Skeletal muscle tissue (tissue), 4 donors: Measurements from ENCODE around the gene TFF2. TPM values are rescaled to one million over a fixed set of nuclear protein-coding genes. Genes with fewer than 3 reads are reported as not detected.

Experiments
- H3K27ac ChIP-seq: one replicate; pipeline ENCODE4 v1.7.0; 2013; ENCODE audit warnings: mild to moderate bottlenecking, low read depth, low read length, inconsistent platforms
- H3K27me3 ChIP-seq, 3 donors: one replicate each; pipeline ENCODE4 v1.7.0; 2013; ENCODE audit warnings: low read length in 3 of 3; ENCODE audit not compliant: control insufficient read depth in 3 of 3, insufficient read depth in 3 of 3
- H3K36me3 ChIP-seq, 3 donors: one replicate each; pipeline ENCODE4 v1.7.0; 2013; ENCODE audit warnings: low read length in 3 of 3; ENCODE audit not compliant: control insufficient read depth in 3 of 3, insufficient read depth in 3 of 3
- H3K4me1 ChIP-seq, 3 donors: one replicate each; pipeline ENCODE4 v1.7.0; 2013; ENCODE audit warnings: low read length in 3 of 3, mild to moderate bottlenecking in 3 of 3; ENCODE audit not compliant: control insufficient read depth in 3 of 3, insufficient read depth in 3 of 3
- H3K4me3 ChIP-seq, 3 donors: one replicate each; pipeline ENCODE4 v1.7.0; 2013; ENCODE audit warnings: low read length in 3 of 3
- H3K9ac ChIP-seq, 3 donors: one replicate each; pipeline ENCODE4 v1.7.0; 2013; ENCODE audit warnings: low read length in 3 of 3, mild to moderate bottlenecking in 3 of 3, moderate library complexity in 2 of 3, low read depth in 1 of 3
- H3K9me3 ChIP-seq, 3 donors: one replicate each; pipeline ENCODE4 v1.7.0; 2013; ENCODE audit warnings: low read length in 3 of 3; ENCODE audit not compliant: control insufficient read depth in 3 of 3
- total RNA-seq: library from RNA; depleted of rRNA; stranded (reverse); fragments of >200 nt; gene quantifications from one replicate; pipeline ENCODE4 v1.2.3, GENCODE V29; 2014
- donor health status: Osteomylitis.

TFF2 gene
- total RNA-seq, 1 donor from 2014 or later: not detected

DNA sequence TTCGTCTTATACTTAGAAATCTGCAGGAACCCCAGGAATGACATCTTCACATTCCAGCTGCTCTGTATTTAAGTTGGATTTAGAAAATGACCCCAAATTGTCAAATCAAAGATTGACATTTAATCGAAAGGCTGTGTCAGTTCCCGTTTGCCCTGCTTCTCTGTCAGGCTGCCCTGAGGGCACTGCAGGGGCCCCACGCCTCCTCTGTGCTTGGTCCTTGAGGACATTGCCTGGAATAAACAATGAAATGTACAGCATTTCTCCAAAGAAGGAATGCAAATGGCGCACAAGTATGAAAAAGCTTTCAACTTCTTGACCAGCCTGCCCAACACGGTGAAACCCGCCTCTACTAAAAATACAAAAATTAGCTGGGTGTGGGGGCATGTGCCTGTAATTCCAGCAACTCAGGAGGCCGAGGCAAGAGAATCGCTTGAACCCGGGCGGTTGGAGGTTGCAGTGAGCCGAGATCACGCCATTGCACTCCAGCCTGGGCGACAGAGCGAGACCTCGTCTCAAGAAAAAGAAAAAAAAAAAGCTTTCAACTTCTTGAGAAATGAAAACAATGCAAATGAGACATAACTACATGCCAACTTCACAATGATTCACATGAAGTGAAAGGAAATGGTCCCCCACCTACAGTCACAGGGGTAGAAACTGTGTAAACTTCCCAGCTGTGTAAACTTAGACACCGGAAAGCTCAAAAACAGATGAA, 42.1 kb upstream of the TFF2 start:
- Histone ChIP-seq H3K36me3 (no peaks in the 10 kb centered on the region), H3K27ac (no peak overlapping the region), H3K27me3 (peaks cover 11 to 19% (median 17%) of the 10 kb centered on the region in 3 donors), H3K9me3 (no peaks in the 10 kb centered on the region), H3K4me1 (no peaks in the 10 kb centered on the region), H3K4me3 (no peak overlapping the region), H3K9ac (no peak overlapping the region)

DNA sequence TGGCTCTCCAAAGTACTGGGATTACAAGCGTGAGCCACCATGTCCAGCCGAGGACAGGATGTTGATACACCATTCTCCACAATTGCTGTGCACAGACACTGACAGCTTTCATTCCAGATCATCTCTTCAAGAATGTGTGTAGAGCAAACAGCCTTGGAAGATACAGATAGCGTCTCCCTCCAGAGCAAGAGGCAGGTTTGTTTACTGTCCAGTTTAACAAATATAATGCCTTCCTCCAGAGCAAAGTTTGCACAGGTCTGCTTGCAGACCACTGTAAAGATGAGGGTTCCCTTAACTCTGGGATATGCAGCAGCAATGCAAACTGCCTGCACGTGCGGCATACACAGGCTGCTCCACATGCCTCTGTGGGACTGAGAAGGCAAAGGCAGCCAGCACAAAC, 40.5 kb upstream of the TFF2 start:
- H3K27me3 ChIP-seq: peaks cover 11 to 25% (median 23%) of the 10 kb centered on the region in 3 donors
- H3K9me3 ChIP-seq: no peaks in the 10 kb centered on the region
- no peaks in the 10 kb centered on the region for H3K36me3 ChIP-seq
- no peak overlapping the region for H3K4me3 ChIP-seq
- H3K9ac ChIP-seq: no peak overlapping the region
- H3K27ac ChIP-seq: no peak overlapping the region
- H3K4me1 ChIP-seq: no peaks in the 10 kb centered on the region

DNA sequence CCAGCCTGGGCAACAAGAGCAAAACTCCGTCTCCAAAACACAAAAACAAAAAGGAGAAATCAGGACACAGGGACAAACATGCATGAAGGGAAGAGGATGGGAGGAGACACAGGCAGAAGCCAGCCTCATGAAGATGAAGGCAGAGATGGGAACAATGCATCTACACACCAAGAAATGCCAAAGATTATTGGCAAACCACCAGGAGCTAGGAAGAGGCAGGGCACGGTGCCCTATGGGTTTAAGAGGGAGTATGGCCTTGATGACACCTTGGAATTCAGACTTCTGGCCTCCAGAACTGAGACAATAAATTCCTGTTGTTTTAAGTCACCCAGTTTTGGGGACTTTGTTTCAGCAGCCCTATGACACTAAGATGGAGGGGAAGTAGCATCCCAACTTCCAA, 39.9 kb upstream of the TFF2 start:
- Histone ChIP-seq H3K36me3 (no peaks in the 10 kb centered on the region), H3K9ac (no peak overlapping the region), H3K27me3 (peaks cover 11 to 29% (median 29%) of the 10 kb centered on the region in 3 donors), H3K27ac (no peak overlapping the region), H3K4me1 (no peaks in the 10 kb centered on the region), H3K9me3 (no peaks in the 10 kb centered on the region), H3K4me3 (no peak overlapping the region)

DNA sequence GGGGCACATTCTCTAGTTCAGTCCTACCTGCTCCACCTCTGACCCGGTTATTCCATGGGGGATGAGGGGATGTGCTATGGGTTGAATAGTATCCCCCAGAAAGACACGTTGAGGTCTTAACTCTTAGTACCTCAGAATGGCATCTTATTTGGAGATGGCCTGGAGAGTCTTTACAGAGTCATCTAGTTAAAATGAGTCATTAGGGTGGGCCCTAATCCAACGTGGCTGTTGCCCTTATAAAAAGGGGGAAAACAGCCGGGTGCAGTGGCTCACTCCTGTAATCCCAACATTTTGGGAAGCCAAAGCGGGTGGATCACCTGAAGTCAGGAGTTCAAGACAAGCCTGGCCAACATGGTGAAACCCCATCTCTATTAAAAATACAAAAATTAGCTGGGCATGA, 39.4 kb upstream of the TFF2 start:
- no peaks in the 10 kb centered on the region for H3K9me3 ChIP-seq
- no peaks in the 10 kb centered on the region for H3K36me3 ChIP-seq
- no peaks in the 10 kb centered on the region for H3K4me1 ChIP-seq
- no peak overlapping the region for H3K27ac ChIP-seq
- no peak overlapping the region for H3K9ac ChIP-seq
- no peak overlapping the region for H3K4me3 ChIP-seq
- peaks cover 11 to 34% (median 31%) of the 10 kb centered on the region in 3 donors for H3K27me3 ChIP-seq

DNA sequence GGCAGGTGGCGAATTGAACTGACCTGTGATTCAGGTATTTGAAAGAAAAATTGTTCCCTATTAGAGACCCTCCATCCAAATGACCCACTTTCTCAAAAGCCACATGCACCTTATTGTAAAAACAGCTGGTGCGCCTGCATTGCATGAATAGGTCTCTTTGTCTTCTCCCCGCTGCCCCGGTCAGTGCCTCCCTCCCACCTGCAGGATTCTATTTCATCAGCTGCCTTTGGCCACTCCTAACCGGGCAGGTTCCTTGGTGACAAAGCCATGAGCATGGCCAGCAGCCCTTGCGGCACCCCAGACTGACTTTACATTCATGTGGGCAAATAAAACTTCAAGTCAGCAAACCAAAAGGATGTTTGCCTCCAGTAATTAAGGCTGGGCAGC, 38.6 kb upstream of the TFF2 start:
- H3K27me3 ChIP-seq: peaks cover 11 to 35% (median 31%) of the 10 kb centered on the region in 3 donors
- no peaks in the 10 kb centered on the region for H3K36me3 ChIP-seq

DNA sequence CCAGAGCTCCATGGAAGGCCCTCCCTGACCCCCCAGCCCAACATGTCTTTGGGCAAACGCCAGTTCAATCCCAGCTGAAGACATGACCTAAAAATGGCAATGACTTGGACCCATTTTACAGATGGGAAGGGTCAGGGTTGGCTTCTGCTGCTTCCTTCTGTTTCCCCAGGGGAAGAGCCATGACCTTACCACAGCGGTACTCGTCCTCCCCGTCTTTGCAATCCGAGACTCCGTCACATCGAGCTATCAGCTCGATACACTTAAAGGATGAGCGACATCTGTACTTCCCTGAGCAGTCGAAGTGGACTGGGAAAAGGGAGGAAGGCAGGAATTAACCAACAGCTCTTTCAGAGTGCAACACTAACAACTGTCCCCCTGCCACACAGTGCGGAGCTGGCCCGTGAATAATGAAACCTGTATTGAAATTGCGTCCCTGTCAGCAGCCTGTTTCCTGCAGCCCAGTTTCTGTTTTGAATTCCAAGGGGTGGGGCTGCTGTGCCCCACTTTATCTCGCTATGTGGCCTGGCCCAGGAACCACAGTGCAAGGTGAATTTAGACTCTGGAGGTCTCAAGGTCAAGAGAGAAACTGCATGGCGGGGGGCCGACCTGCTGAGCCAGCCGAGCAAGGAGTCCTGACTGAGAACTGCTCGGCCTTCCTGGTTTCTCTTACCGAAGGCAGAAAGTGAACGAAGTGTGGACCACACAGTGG, 38.1 kb upstream of the TFF2 start:
- Histone ChIP-seq H3K9ac (no peak overlapping the region), H3K27me3 (peaks cover 11 to 35% (median 31%) of the 10 kb centered on the region in 3 donors), H3K36me3 (no peaks in the 10 kb centered on the region), H3K9me3 (no peaks in the 10 kb centered on the region), H3K4me3 (no peak overlapping the region), H3K27ac (no peak overlapping the region), H3K4me1 (no peaks in the 10 kb centered on the region)

More for the DNA sequence above, 38.6 kb upstream of the TFF2 start:
- Histone ChIP-seq H3K9me3 (no peaks in the 10 kb centered on the region), H3K9ac (no peak overlapping the region), H3K4me3 (no peak overlapping the region), H3K27ac (no peak overlapping the region), H3K4me1 (no peaks in the 10 kb centered on the region)

DNA sequence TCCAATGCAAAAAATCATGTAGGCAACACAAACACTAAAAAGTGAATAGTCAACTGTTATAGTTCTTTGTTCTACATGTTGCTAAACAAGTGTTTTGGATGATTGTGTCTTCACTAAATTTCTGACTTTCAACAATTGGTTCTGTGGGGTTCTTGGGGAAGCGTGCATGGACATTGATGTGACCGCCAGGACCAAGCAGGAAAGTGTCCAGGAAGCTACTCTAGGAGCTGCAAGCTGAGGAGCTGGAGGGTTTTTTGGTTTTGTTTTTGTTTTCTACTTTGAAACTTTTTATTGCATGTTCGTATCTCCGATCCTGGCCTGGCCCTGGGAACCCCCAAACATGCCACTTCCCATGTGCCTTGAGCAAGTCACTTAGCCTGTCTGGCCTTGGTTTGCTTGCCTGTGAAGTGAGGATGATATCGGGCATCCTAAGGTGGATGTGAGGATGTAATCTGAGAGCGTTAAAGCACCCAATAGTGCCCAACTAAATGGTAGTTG, 37.1 kb upstream of the TFF2 start:
- peaks cover 11 to 43% (median 34%) of the 10 kb centered on the region in 3 donors for H3K27me3 ChIP-seq
- no peaks in the 10 kb centered on the region for H3K4me1 ChIP-seq
- no peaks in the 10 kb centered on the region for H3K36me3 ChIP-seq

DNA sequence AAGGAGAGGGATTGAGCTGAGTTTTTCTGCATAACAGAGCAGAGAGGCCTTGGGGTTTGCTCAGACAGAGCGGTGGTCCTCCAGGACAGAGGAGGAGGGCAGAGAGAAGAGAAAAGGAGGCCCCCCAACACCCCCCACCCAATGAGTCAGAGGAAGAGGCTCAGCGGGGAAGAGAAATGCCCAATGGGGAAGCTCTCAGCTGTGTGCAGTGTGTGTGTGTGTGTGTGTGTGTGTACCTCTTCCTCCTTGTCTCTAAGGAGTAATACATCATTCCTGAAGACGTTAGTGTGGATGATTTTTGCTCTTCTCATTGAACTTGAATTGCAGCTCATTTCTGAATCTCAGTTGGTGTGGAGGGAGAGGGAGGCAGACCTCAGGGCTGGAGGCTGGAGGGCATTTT, 36.4 kb upstream of the TFF2 start:
- Histone ChIP-seq H3K4me3 (no peak overlapping the region), H3K36me3 (no peaks in the 10 kb centered on the region), H3K27me3 (peaks cover 9 to 49% (median 39%) of the 10 kb centered on the region in 3 donors), H3K27ac (no peak overlapping the region), H3K9ac (no peak overlapping the region), H3K4me1 (no peaks in the 10 kb centered on the region), H3K9me3 (peaks cover 0 to 2% (median 2%) of the 10 kb centered on the region in 3 donors)

More for the DNA sequence above, 37.1 kb upstream of the TFF2 start:
- Histone ChIP-seq H3K27ac (no peak overlapping the region), H3K9me3 (no peaks in the 10 kb centered on the region), H3K4me3 (no peak overlapping the region), H3K9ac (no peak overlapping the region)

DNA sequence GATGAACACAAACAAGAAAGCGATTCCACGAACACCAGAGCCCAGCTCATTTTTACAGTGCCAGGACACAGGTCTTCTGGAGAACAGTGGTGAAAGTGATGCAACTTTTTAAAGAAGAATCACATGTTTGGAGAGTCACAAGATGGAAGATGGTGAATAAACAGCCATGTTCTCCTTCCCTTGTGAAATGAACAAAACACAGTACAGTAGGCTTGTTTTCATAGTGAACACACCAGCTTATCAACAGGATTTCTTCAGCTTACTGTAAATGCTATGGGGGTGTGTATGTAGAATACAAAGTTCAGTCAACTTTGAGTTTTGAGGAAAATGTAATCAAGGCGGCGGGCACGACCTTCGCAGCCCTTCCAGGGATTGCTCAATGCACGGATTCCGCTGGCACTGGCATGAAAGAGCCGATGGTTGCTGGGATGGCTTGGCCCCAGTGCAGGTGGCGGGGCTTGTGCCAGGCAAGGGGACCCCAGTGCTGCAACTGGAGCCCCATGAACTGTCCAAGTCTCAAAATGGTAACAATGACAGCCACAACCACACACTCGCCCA, 35.3 kb upstream of the TFF2 start:
- peaks cover 9 to 49% (median 33%) of the 10 kb centered on the region in 3 donors for H3K27me3 ChIP-seq
- no peak overlapping the region for H3K4me3 ChIP-seq
- H3K4me1 ChIP-seq: no peaks in the 10 kb centered on the region
- no peaks in the 10 kb centered on the region for H3K36me3 ChIP-seq
- no peak overlapping the region for H3K27ac ChIP-seq
- peaks cover 0 to 7% (median 5%) of the 10 kb centered on the region in 3 donors for H3K9me3 ChIP-seq
- no peak overlapping the region for H3K9ac ChIP-seq

DNA sequence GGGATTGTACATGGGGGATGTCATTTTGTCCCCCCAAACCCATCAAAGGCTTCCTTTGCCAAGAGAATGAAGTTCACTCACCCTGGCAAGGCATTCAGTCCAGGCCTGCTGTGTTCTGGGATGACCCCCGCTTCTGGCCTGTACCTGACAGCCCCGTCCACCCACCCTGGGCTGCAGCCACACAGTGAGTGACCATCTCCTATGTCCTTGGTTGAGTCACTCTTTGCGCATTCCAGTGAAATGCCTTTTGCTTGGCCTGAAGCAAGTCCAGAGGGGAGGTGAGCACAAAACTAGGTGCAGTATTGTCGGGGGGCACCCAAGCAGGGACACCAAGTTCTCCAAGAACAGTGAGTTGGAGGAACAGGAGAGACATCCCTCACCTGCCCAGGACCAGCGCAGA, 34.8 kb upstream of the TFF2 start:
- Histone ChIP-seq H3K9me3 (peaks cover 0 to 7% (median 5%) of the 10 kb centered on the region in 3 donors), H3K4me3 (no peak overlapping the region), H3K36me3 (no peaks in the 10 kb centered on the region), H3K4me1 (no peaks in the 10 kb centered on the region), H3K27ac (no peak overlapping the region), H3K9ac (no peak overlapping the region), H3K27me3 (peaks cover 9 to 45% (median 33%) of the 10 kb centered on the region in 3 donors)
